ENCODE results near the gene CTNND2.

CTNND2 gene

GRCh38 chr5:11171236-11171635 is 733.0 kb downstream of the CTNND2 start:
- no peak for DNase-seq (ENCODE audit: low spot score)

- DNase-seq (ENCODE audit: low spot score): no peak
These were observed 737.3 kb downstream of the CTNND2 start for GRCh38 chr5:11166923-11167322.

- no peak for DNase-seq (ENCODE audit: low spot score)
These were observed 739.5 kb downstream of the CTNND2 start for GRCh38 chr5:11164531-11165294.

GRCh38 chr5:11157132-11157531 is 747.1 kb downstream of the CTNND2 start:
- DNase-seq (ENCODE audit: low spot score): no peak

GRCh38 chr5:11153670-11154382 is 750.4 kb downstream of the CTNND2 start:
- no peak for DNase-seq (ENCODE audit: low spot score)

GRCh38 chr5:11152368-11152767 is 751.9 kb downstream of the CTNND2 start:
- no peak for DNase-seq (ENCODE audit: low spot score)

- DNase-seq (ENCODE audit: low spot score): no peak
These were observed 753.3 kb downstream of the CTNND2 start for GRCh38 chr5:11150976-11151375.

- DNase-seq (ENCODE audit: low spot score): no peak
These were observed 755.3 kb downstream of the CTNND2 start for GRCh38 chr5:11148810-11149539.

GRCh38 chr5:11146171-11146570 is 758.1 kb downstream of the CTNND2 start:
- DNase-seq (ENCODE audit: low spot score): no peak

- no peak for DNase-seq (ENCODE audit: low spot score)
These were observed 760.6 kb downstream of the CTNND2 start for GRCh38 chr5:11143456-11144267.

- no peak for DNase-seq (ENCODE audit: low spot score)
These were observed 764.9 kb downstream of the CTNND2 start for GRCh38 chr5:11139217-11139865.

- no peak for DNase-seq (ENCODE audit: low spot score)
These were observed 774.1 kb downstream of the CTNND2 start for GRCh38 chr5:11130131-11130530.

- no peak for DNase-seq (ENCODE audit: low spot score)
These were observed 776.2 kb downstream of the CTNND2 start for GRCh38 chr5:11128021-11128420.

GRCh38 chr5:11126844-11127243 is 777.4 kb downstream of the CTNND2 start:
- DNase-seq (ENCODE audit: low spot score): no peak

- DNase-seq (ENCODE audit: low spot score): no peak
These were observed 782.4 kb downstream of the CTNND2 start for GRCh38 chr5:11121885-11122284.

- no peak for DNase-seq (ENCODE audit: low spot score)
These were observed 794.1 kb downstream of the CTNND2 start for GRCh38 chr5:11110128-11110527.

GRCh38 chr5:11105696-11106095 is 798.5 kb downstream of the CTNND2 start:
- DNase-seq (ENCODE audit: low spot score): no peak

- no peak for DNase-seq (ENCODE audit: low spot score)
These were observed 799.6 kb downstream of the CTNND2 start for GRCh38 chr5:11104651-11105112.

- no peak for DNase-seq (ENCODE audit: low spot score)
These were observed 800.0 kb downstream of the CTNND2 start for GRCh38 chr5:11104210-11104609.

- DNase-seq (ENCODE audit: low spot score): no peak
These were observed 820.1 kb downstream of the CTNND2 start for GRCh38 chr5:11084111-11084510.

GRCh38 chr5:11082404-11082945 is 821.8 kb downstream of the CTNND2 start:
- no peak for DNase-seq (ENCODE audit: low spot score)
